Colonic mucosa (tissue), 4 donors: ENCODE data around the gene MESP2. TPM values are rescaled to one million over a fixed set of nuclear protein-coding genes. Genes with fewer than 3 reads are reported as not detected.

Experiments used
- DNase-seq: peaks from one replicate; pipeline ENCODE4 v3.0.0-alpha.2; 2020
- H3K27ac ChIP-seq: fragments of 200-600 bp; one replicate; pipeline ENCODE4 v1.8.0; 2021
- H3K27me3 ChIP-seq: fragments of 200-600 bp; one replicate; pipeline ENCODE4 v1.8.0; 2021
- H3K36me3 ChIP-seq: fragments of 200-600 bp; one replicate; pipeline ENCODE4 v1.8.0; 2021
- H3K4me1 ChIP-seq: fragments of 200-600 bp; one replicate; pipeline ENCODE4 v1.8.0; 2021; ENCODE audit warnings: mild to moderate bottlenecking
- H3K4me3 ChIP-seq: fragments of 200-600 bp; one replicate; pipeline ENCODE4 v1.8.0; 2021
- H3K9ac ChIP-seq, 2 donors: one replicate each; pipeline ENCODE4 v1.7.0; 2013; ENCODE audit warnings: control low read depth in 2 of 2, low read depth in 2 of 2, low read length in 2 of 2
- H3K9me3 ChIP-seq: fragments of 200-600 bp; one replicate; pipeline ENCODE4 v1.8.0; 2021
- intact Hi-C: fragments of 100-400 bp; cut with DNase I; formaldehyde crosslinking; loops from one replicate; pipeline ENCODE4 v1.14.1; 2022
- total RNA-seq, 2 donors: library from RNA; stranded (reverse); fragmentation: NEBNext Ultra II Directional in 1 of 2; extraction: Animal tissue kit (Norgen Biotek cat#: 25700) in 1 of 2; gene quantifications; one replicate each; pipeline ENCODE4 v1.2.1, GENCODE V29; 2021
- TF ChIP-seq, protein P1 (sequence below): fragments of 200-600 bp; IDR thresholded peaks from one replicate; pipeline ENCODE4 v1.8.0; 2022; ENCODE audit warnings: antibody characterized with exemption, mild to moderate bottlenecking
- donor health status: healthy.
- donor health status: DM: no; HTN: no; CAD: no.
- donor health status: DM: no; HTN: no; CAD: no.

MESP2 gene
- total RNA-seq, 2 donors from 2014 or later: 0.45 to 5.4 TPM

DNA sequence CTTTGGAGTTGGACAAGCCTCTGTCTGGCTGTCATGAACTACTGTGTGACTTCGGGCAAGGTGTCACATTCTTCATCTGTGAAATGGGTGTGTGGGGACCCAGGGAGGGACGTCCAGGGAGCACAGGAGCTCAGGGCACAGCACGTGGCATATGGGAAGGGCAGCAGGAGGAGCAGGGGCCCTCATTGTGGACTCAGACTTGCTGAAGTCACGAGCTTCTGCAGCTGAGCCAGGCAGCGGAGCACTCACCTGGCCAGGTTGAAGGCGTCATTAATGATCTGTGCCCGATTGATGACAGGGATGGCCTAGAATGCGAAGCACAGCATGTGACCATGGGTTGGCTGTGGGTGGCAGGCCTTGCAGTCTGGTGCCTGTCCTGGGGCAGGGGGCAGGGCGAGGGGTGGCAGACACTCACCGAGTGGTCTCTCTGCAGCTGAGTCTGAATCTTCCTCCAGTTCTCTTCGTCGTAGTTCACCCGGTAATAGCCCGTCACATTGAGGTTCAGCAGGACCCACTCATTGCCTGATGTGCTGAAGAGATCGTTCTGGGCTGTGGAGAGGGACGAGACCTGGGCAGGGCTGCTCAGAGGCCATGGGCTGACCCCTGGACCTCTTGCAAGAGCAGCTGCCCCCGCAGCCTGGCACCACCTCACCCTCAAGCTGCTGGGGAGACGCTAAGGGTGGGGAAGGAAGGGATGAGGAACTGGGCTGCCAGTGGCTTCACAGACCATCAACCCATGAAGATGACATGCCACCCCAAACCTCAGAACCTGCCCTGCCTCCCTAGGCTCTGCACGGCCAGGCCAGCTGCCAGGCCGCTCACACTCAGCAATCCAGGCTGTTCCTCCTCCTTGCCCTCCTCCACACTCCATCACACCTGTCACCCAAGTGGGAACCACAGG, 23.1 kb downstream of the MESP2 start:
- no peak overlapping the region for H3K27ac ChIP-seq
- no peaks in the 10 kb centered on the region for H3K4me1 ChIP-seq
- no peaks in the 10 kb centered on the region for H3K9me3 ChIP-seq
- intact Hi-C loops: no loop called here
- H3K36me3 ChIP-seq: no peaks in the 10 kb centered on the region
- no peak for DNase-seq
- H3K9ac ChIP-seq: no peak overlapping the region
- H3K27me3 ChIP-seq: no peaks in the 10 kb centered on the region
- TF ChIP-seq, protein P1, sequence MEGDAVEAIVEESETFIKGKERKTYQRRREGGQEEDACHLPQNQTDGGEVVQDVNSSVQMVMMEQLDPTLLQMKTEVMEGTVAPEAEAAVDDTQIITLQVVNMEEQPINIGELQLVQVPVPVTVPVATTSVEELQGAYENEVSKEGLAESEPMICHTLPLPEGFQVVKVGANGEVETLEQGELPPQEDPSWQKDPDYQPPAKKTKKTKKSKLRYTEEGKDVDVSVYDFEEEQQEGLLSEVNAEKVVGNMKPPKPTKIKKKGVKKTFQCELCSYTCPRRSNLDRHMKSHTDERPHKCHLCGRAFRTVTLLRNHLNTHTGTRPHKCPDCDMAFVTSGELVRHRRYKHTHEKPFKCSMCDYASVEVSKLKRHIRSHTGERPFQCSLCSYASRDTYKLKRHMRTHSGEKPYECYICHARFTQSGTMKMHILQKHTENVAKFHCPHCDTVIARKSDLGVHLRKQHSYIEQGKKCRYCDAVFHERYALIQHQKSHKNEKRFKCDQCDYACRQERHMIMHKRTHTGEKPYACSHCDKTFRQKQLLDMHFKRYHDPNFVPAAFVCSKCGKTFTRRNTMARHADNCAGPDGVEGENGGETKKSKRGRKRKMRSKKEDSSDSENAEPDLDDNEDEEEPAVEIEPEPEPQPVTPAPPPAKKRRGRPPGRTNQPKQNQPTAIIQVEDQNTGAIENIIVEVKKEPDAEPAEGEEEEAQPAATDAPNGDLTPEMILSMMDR: no peak
- no peak overlapping the region for H3K4me3 ChIP-seq

DNA sequence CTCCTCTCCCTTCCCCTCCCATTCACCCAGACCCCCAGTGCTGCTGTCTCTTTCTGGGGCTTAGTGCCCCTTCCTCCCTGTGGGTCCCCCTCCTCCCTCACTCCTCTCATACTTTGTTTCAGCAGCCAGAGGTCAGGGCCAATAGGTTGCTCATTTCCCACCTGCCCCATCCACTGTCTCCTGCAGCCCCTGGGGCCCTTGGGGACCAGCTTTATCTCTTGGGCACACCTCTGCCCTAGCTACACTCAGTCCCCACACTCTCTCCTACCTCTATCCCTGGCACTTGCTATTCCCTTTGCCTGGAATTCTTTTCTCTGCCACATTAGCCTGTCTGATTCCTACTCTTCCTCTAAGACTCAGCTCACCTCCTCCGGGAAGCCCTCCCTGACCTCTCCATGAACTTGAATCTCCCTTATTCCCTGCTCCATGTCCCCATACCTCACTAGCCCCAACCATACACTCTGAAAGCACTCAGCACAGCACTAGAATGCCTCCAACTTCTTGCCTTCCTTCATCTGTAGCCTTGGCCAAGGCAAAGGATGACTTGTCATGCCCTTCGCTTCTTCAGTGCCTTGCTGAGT, 23.9 kb downstream of the MESP2 start:
- TF ChIP-seq, protein P1: no peak
- Histone ChIP-seq H3K4me1 (no peaks in the 10 kb centered on the region), H3K9ac (no peak overlapping the region), H3K27me3 (no peaks in the 10 kb centered on the region), H3K27ac (no peak overlapping the region), H3K9me3 (no peaks in the 10 kb centered on the region), H3K4me3 (no peak overlapping the region), H3K36me3 (no peaks in the 10 kb centered on the region)
- intact Hi-C loops: no loop called here
- no peak for DNase-seq

DNA sequence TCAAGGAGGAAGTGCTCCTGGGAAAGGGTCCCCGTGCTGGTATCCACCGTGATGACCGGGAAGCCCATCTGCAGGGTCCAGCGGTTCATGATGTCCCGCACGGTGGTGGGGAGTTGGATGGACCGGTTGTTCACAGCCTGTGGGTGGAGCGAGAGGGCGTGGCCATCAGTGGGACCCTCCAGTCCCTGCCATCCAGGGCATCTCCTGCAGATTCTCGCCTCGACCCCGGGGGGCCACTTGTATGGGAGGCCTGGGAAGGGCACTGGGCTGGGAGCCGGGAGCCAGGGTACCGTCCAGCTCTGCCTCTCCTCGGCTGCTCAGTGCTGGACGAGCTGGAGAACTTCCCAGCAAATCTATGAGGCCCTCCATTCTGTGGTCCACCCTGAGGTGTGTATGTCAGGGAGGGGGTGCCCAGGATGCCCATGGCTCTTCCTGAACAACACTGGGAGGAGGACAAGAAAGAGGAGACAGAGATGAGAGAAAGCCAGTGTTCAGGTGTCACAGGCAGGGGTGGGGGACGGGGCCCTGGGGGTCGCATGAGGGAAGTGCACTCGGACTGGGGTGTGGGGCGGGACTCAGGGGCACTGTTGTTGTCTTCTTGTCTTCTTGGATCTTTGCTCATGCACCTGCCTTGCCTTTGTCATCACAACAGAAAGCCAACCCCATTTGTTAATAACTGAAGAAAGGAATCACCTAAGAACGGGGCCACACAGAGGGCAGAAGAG, 25.5 kb downstream of the MESP2 start:
- DNase-seq: no peak
- H3K4me1 ChIP-seq: peaks cover 3% of the 10 kb centered on the region
- H3K27ac ChIP-seq: no peak overlapping the region
- no peak overlapping the region for H3K4me3 ChIP-seq
- H3K27me3 ChIP-seq: no peaks in the 10 kb centered on the region
- no peak overlapping the region for H3K9ac ChIP-seq
- intact Hi-C loops: no loop called here
- TF ChIP-seq, protein P1: no peak
- no peaks in the 10 kb centered on the region for H3K36me3 ChIP-seq
- H3K9me3 ChIP-seq: no peaks in the 10 kb centered on the region

DNA sequence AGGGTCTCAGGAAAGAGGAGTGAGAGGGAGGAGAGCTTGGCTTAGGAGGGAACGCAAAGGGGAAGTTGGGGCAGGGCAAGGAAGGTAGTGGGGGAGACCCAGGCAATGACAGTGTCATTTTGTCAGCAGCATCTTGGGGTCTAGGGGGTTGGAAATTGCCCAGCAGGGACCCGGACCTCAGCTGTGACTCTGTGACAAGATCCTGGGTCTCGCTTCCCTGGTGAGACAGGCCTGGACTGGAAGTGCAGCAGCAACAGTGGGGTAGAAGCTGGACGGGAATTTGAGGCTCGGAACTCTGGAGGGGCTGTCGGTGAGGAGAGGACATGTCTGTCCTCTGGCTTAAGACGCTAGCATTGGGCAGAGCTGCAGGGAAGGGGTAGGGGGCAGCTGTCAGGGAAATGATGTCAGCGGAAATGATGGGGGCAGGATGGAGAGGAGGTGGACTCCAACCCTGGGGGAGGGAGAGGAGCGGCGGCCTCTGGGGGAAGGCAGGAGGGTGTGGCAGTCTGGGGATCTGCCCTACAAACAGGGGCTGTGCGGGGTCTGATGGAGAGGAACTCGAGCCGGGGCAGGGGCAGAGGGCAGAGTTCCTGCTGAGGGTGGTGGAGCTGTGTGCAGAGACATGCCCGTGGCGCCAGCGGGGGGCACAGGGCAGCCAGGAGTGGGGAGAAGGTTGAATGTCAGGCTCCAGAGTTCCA, 26.2 kb downstream of the MESP2 start:
- Histone ChIP-seq H3K4me3 (no peak overlapping the region), H3K4me1 (peaks cover 4% of the 10 kb centered on the region), H3K9me3 (no peaks in the 10 kb centered on the region), H3K27ac (no peak overlapping the region), H3K9ac (no peak overlapping the region), H3K27me3 (no peaks in the 10 kb centered on the region), H3K36me3 (no peaks in the 10 kb centered on the region)
- TF ChIP-seq, protein P1: no peak
- DNase-seq: no peak
- intact Hi-C loops: no loop called here
